GM12873 (cell line): ENCODE results near the gene RNF220.

Experiments
- CTCF ChIP-seq: IDR thresholded peaks from 2 replicates; pipeline ENCODE4 v1.5.1; 2012; ENCODE audit warnings: low read depth, mild to moderate bottlenecking, moderate library complexity, low read length, control low read depth; ENCODE audit not compliant: insufficient read depth; ENCODE audit errors: missing control alignments

The RNF220 gene

GRCh38 chr1:44670751-44671640 is 265.9 kb downstream of the RNF220 start:
- no peak for TF ChIP-seq CTCF

- TF ChIP-seq CTCF: no peak
Measured at GRCh38 chr1:44672254-44672955, 267.4 kb downstream of the RNF220 start.

GRCh38 chr1:44672961-44673674 is 268.1 kb downstream of the RNF220 start:
- TF ChIP-seq CTCF: no peak

- TF ChIP-seq CTCF: no peak
Measured at GRCh38 chr1:44673675-44674112, 268.6 kb downstream of the RNF220 start.

GRCh38 chr1:44674113-44675000 is 269.3 kb downstream of the RNF220 start, which contains the start of the genes ARMH1 and TMEM53:
Gene ARMH1 (plus strand): TSS chr1:44674714. CDS start chr1:44689698, 14,984 bp downstream.
Gene TMEM53 (minus strand): TSS chr1:44674481. CDS start chr1:44674391, 90 bp downstream.
- peak; percentile 30 for TF ChIP-seq CTCF

- no peak for TF ChIP-seq CTCF
Measured at GRCh38 chr1:44675186-44675585, 270.1 kb downstream of the RNF220 start.
